ENCODE measurements around the gene ID2. TPM values are rescaled to one million over a fixed set of nuclear protein-coding genes. Genes with fewer than 3 reads are reported as not detected.
A peak's percentile ranks its signal among the peaks of the same experiment; 100 is the strongest.

ID2 gene
- total and polyA plus RNA-seq, 2 of the 13 experiments (the other 11 are each of a cell fraction or from before 2014, with no cell fraction given), result 214 to 719 TPM

- TF ChIP-seq BRD4 (CRISPR knock-in tag; IDR thresholded peaks at IDR 0.05) (peak; percentile 66; the same call in 1 of the 2 replicates), SP5 (CRISPR knock-in tag; IDR thresholded peaks at IDR 0.05; ENCODE audit: borderline replicate concordance, low read depth) (peak; percentile 39; the same call in 1 of the 2 replicates), NFE2L1 (CRISPR knock-in tag; IDR thresholded peaks at IDR 0.05; ENCODE audit: borderline replicate concordance) (no peak), SATB2 (CRISPR knock-in tag; IDR thresholded peaks at IDR 0.05) (no peak), AFF4 (CRISPR knock-in tag; IDR thresholded peaks at IDR 0.05) (no peak), ZNF205 (CRISPR knock-in tag; IDR thresholded peaks at IDR 0.05) (no peak), PITX1 (CRISPR knock-in tag; IDR thresholded peaks at IDR 0.05) (no peak; the same call in 1 of the 2 replicates), FOXA1 (IDR thresholded peaks at IDR 0.05) (no peak), FOXA1 (CRISPR knock-in tag; IDR thresholded peaks at IDR 0.05) (0 out of 2 replicates have a peak, but pooled peaks have one; percentile 21), ZBTB3 (CRISPR knock-in tag; IDR thresholded peaks at IDR 0.05; ENCODE audit: borderline replicate concordance, low read depth) (no peak), ZNF546 (CRISPR knock-in tag; conservative IDR thresholded peaks at IDR 0.05) (no peak), YY1 (IDR thresholded peaks at IDR 0.05; ENCODE audit: insufficient read depth, insufficient replicate concordance, low read depth, low read length) (no peak), ZNF280B (CRISPR knock-in tag; IDR thresholded peaks at IDR 0.05; ENCODE audit: borderline replicate concordance) (no peak), GLI4 (CRISPR knock-in tag; IDR thresholded peaks at IDR 0.05; ENCODE audit: borderline replicate concordance) (peak; percentile 71; the same call in 1 of the 2 replicates), ZNF768 (CRISPR knock-in tag; IDR thresholded peaks at IDR 0.05) (no peak), ZNF607 (CRISPR knock-in tag; IDR thresholded peaks at IDR 0.05; ENCODE audit: borderline replicate concordance) (no peak), MAZ (IDR thresholded peaks at IDR 0.05; ENCODE audit: borderline replicate concordance, low read depth, low read length) (0 out of 2 replicates have a peak, but pooled peaks have one; percentile 50), MAZ (CRISPR knock-in tag; IDR thresholded peaks at IDR 0.05; ENCODE audit: low read depth) (no peak), TBL1XR1 (IDR thresholded peaks at IDR 0.05; ENCODE audit: borderline replicate concordance, low read length, partially characterized antibody) (no peak), MXI1 (IDR thresholded peaks at IDR 0.05; ENCODE audit: borderline replicate concordance, low read depth, low read length) (peak; percentile 39; the same call in 2 of the 3 replicates), CBX2 (IDR thresholded peaks at IDR 0.05; ENCODE audit: low read depth, low read length) (no peak), CBX2 (CRISPR knock-in tag; IDR thresholded peaks at IDR 0.05; ENCODE audit: low read depth) (no peak), ZBTB43 (CRISPR knock-in tag; conservative IDR thresholded peaks at IDR 0.05) (no peak)
These were observed 765 bp upstream of the ID2 start (continued) for GRCh38 chr2:8680822-8681760.

Data from HepG2 (cell line).